CD4-positive, CD25-positive, alpha-beta regulatory T cell (primary cell): ENCODE results near the gene SYCE3. TPM values are rescaled to one million over a fixed set of nuclear protein-coding genes. Genes with fewer than 3 reads are reported as not detected.

Source experiments
- ATAC-seq, 2 donors: fragments of 150-1000 bp; cut with Tn5 transposase; one replicate each; pipeline ENCODE4 v1.10.0; 2021; ENCODE audit warnings: low read depth in 2 of 2, moderate number of reproducible peaks in 2 of 2, moderate library complexity in 1 of 2
- DNase-seq, 3 donors: peaks; one replicate each; pipeline versions ENCODE4 v3.0.0 to v3.0.0-alpha.2; 2012 to 2022; ENCODE audit warnings: mixed read lengths in 1 of 3
- H3K27ac ChIP-seq: one replicate; pipeline ENCODE4 v1.7.0; 2013; ENCODE audit warnings: mild to moderate bottlenecking, low read length; ENCODE audit not compliant: insufficient read depth, poor library complexity, severe bottlenecking
- H3K27me3 ChIP-seq: one replicate; pipeline ENCODE4 v1.7.0; 2013; ENCODE audit warnings: low read length; ENCODE audit not compliant: control insufficient read depth, insufficient read depth
- H3K36me3 ChIP-seq: one replicate; pipeline ENCODE4 v1.7.0; 2013; ENCODE audit warnings: mild to moderate bottlenecking, low read length, moderate library complexity; ENCODE audit not compliant: control insufficient read depth, insufficient read depth
- H3K4me1 ChIP-seq: 2 replicates; pipeline ENCODE4 v1.7.0; 2013; ENCODE audit warnings: mild to moderate bottlenecking, low read length; ENCODE audit not compliant: insufficient read depth, control insufficient read depth, poor library complexity, severe bottlenecking
- H3K4me3 ChIP-seq: one replicate; pipeline ENCODE4 v1.7.0; 2013; ENCODE audit warnings: low read depth, mild to moderate bottlenecking, low read length, moderate library complexity
- H3K9me3 ChIP-seq, 2 experiments: 1 replicate in 1 of 2; 2 replicates in 1 of 2; pipeline ENCODE4 v1.7.0; 2013; ENCODE audit warnings: low read length in 2 of 2, mild to moderate bottlenecking in 1 of 2, moderate library complexity in 1 of 2; ENCODE audit not compliant: control insufficient read depth in 2 of 2
- H3K27ac Mint-ChIP-seq, 3 donors: one replicate each; pipeline ENCODE4 v1.8.0; 2020 to 2022; ENCODE audit warnings: mild to moderate bottlenecking in 3 of 3, mixed read lengths in 3 of 3, moderate library complexity in 2 of 3
- H3K27me3 Mint-ChIP-seq: one replicate; pipeline ENCODE4 v1.8.0; 2022; ENCODE audit warnings: mild to moderate bottlenecking, mixed read lengths
- H3K36me3 Mint-ChIP-seq: one replicate; pipeline ENCODE4 v1.8.0; 2020; ENCODE audit warnings: mixed read lengths
- H3K4me1 Mint-ChIP-seq, 4 donors: one replicate each; pipeline ENCODE4 v1.8.0; 2020 to 2022; ENCODE audit warnings: mixed read lengths in 4 of 4, mild to moderate bottlenecking in 1 of 4
- H3K4me3 Mint-ChIP-seq, 4 donors: one replicate each; pipeline ENCODE4 v1.8.0; 2020 to 2022; ENCODE audit warnings: mild to moderate bottlenecking in 4 of 4, mixed read lengths in 4 of 4, moderate library complexity in 3 of 4
- H3K9me3 Mint-ChIP-seq, 7 donors: one replicate each; pipeline ENCODE4 v1.8.0; 2020 to 2022; ENCODE audit warnings: mixed read lengths in 7 of 7, mild to moderate bottlenecking in 3 of 7, moderate library complexity in 2 of 7
- polyA plus RNA-seq, 4 donors: library from polyadenylated mRNA; unstranded; fragments of 300-500 nt; fragmentation: Illumina TruSeq; gene quantifications; one replicate each; pipeline ENCODE4 v1.2.3, GENCODE V29; 2021
- total RNA-seq: library from RNA; stranded (reverse); gene quantifications from one replicate; pipeline ENCODE4 v1.2.3, GENCODE V29; 2022

The SYCE3 gene
- total and polyA plus RNA-seq, 5 donors from 2014 or later = not detected

DNA sequence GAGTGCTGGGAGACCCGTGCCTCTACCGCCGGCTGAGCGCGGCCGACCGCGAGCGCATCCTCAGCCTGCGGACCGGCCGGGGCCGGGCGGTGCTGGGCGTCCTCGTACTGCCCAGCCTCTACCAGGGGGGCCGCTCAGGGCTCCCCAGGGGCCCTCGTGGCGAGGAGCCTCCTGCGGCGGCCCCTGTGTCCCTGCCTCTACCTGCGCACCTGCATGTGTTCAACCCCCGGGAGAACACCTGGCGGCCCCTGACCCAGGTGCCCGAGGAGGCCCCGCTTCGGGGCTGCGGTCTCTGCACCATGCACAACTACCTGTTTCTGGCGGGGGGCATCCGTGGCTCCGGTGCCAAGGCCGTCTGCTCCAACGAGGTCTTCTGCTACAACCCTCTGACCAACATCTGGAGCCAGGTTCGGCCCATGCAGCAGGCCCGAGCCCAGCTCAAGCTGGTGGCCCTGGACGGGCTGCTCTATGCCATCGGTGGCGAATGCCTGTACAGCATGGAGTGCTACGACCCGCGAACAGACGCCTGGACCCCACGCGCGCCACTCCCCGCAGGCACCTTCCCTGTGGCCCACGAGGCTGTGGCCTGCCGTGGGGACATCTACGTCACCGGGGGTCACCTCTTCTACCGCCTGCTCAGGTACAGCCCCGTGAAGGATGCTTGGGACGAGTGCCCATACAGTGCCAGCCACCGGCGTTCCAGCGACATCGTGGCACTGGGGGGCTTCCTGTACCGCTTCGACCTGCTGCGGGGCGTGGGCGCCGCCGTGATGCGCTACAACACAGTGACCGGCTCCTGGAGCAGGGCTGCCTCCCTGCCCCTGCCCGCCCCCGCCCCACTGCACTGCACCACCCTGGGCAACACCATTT is 13.6 kb downstream of the SYCE3 start:
- Histone ChIP-seq H3K27me3 (no peaks in the 10 kb centered on the region), H3K4me3 (peak overlapping the region; percentile 19), H3K9me3 (no peaks in the 10 kb centered on the region), H3K27ac (peak overlapping the region; percentile 83), H3K4me1 (peaks cover 48% of the 10 kb centered on the region), H3K36me3 (no peaks in the 10 kb centered on the region)
- H3K27ac Mint-ChIP-seq = peak overlapping the region; percentile 58 to 89 (median 86)
- H3K27me3 Mint-ChIP-seq = no peaks in the 10 kb centered on the region
- peak; percentile 2 to 8 for ATAC-seq
- no peaks in the 10 kb centered on the region for H3K9me3 Mint-ChIP-seq
- no peaks in the 10 kb centered on the region for H3K36me3 Mint-ChIP-seq
- peaks cover 0 to 50% (median 20%) of the 10 kb centered on the region in 4 donors for H3K4me1 Mint-ChIP-seq
- H3K4me3 Mint-ChIP-seq = peak overlapping the region; percentile 44 to 83 (median 79)
- DNase-seq = no peak

DNA sequence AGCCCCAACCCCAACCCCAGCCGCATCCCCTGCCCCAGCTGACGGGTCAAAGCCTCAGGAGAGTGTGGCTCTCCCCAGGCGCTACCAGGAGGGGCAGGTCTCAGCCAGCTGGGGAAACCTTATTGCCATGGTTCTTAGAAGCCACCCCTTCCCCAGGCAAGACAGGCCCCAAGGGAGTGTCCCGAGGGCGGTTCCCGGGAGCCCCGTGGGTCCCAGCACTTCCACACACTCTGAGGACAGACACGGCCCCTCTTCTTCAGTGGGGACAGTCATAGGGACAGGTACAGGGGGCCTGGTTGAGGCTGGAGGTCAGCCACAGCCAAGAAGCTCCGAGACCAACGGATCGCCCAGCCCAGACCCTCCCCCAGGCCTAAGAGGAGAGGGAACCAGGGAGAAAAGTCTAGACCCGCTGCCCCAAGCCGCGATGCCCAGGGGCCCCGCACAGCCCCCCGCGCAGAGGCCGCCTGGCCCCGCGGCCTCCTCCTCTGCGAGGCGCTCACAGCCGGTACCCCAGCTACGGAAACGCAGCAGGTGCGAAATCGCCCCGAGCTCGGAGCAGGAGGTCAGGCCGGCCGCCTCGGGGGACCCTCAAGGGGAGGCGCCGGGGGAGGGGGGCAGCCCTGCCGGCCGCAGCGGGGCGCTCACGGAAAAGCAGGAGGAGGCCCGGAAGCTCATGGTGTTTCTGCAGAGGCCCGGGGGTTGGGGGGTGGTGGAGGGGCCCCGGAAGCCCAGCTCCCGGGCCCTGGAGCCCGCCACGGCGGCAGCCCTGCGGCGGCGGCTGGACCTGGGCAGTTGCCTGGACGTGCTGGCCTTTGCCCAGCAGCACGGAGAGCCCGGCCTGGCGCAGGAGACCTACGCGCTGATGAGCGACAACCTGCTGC is 14.4 kb downstream of the SYCE3 start:
- Mint-ChIP-seq H3K36me3 (no peaks in the 10 kb centered on the region), H3K4me3 (peak overlapping the region; percentile 67 to 80 (median 74)), H3K4me1 (peaks cover 0 to 48% (median 21%) of the 10 kb centered on the region in 4 donors), H3K27me3 (no peaks in the 10 kb centered on the region), H3K9me3 (no peaks in the 10 kb centered on the region), H3K27ac (peak overlapping the region; percentile 72 to 92 (median 92))
- Histone ChIP-seq H3K27me3 (no peaks in the 10 kb centered on the region), H3K4me3 (no peak overlapping the region), H3K36me3 (no peaks in the 10 kb centered on the region), H3K27ac (peak overlapping the region; percentile 83), H3K4me1 (peaks cover 52% of the 10 kb centered on the region), H3K9me3 (no peaks in the 10 kb centered on the region)
- ATAC-seq = peak; percentile 61 to 66
- peak; percentile 53 to 77 (median 69) for DNase-seq

GRCh38 chr22:50547263-50547985 is 15.3 kb downstream of the SYCE3 start:
- Mint-ChIP-seq H3K27me3 (no peaks in the 10 kb centered on the region), H3K4me1 (peaks cover 3 to 50% (median 25%) of the 10 kb centered on the region in 4 donors)

DNA sequence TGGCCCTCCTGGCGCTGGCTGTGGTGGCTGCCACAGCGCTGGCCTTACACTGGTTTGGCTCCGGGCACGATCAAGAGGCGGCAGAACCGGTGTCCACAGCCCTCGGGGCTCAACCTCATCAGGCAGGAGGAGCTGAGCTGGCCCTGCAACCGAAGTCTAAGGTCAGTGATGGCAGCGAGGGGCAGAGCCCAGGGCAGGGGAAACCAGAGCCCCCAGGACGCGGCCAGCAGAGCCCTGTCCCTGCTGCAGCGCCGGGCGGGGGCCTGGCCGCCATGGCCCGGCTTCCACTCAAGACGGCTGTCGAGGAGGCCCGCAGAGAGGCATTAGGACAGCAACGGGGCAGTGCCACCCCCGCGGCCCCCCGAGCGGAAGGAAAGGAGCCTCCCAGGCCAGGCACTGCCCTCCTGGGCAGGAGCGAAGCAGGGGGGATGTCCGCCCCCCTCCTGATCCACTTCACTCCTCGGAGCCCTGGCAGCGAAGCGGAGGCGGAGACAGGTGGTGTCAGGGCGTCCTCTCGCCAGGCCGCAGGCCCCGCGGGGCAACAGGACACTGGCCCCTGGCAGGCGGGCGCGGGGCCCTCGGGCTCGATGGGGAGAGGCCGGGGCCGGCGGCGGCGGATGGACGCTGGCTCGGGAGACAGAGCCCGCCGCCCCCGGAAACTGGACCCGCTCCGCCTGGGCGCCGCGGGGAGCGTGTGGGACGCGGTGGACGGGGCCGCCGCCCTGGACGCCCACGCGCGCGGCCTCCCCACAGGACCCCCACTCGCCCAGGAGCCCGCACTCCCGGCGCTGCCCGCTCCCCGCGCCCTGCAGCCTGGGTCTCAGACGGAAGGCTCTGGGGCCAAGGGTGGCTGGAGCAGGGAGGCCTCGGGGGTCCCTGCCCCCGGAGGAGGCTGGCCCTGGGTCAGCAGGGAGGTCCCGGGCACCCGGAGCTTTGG is 16.1 kb downstream of the SYCE3 start:
- Mint-ChIP-seq H3K36me3 (no peaks in the 10 kb centered on the region), H3K4me3 (peak overlapping the region in 3 of 4 donors; percentile 43 to 84 (median 71)), H3K4me1 (peaks cover 7 to 56% (median 28%) of the 10 kb centered on the region in 4 donors), H3K9me3 (no peaks in the 10 kb centered on the region), H3K27ac (peak overlapping the region in 1 of 3 donors; percentile 67), H3K27me3 (no peaks in the 10 kb centered on the region)
- H3K27ac ChIP-seq = peak overlapping the region; percentile 14
- peaks cover 52% of the 10 kb centered on the region for H3K4me1 ChIP-seq
- H3K9me3 ChIP-seq = no peaks in the 10 kb centered on the region
- no peak for ATAC-seq
- no peak overlapping the region for H3K4me3 ChIP-seq
- H3K27me3 ChIP-seq = no peaks in the 10 kb centered on the region
- no peaks in the 10 kb centered on the region for H3K36me3 ChIP-seq
- DNase-seq = no peak

More at GRCh38 chr22:50547263-50547985, 15.3 kb downstream of the SYCE3 start:
- no peaks in the 10 kb centered on the region for H3K9me3 Mint-ChIP-seq
- no peaks in the 10 kb centered on the region for H3K36me3 Mint-ChIP-seq
- DNase-seq (no peak), ATAC-seq (no peak)
- peaks cover 52% of the 10 kb centered on the region for H3K4me1 ChIP-seq
- no peak overlapping the region for H3K4me3 ChIP-seq
- peak overlapping the region; percentile 46 to 84 (median 72) for H3K27ac Mint-ChIP-seq
- no peaks in the 10 kb centered on the region for H3K9me3 ChIP-seq
- H3K27me3 ChIP-seq = no peaks in the 10 kb centered on the region
- H3K4me3 Mint-ChIP-seq = peak overlapping the region in 2 of 4 donors; percentile 41 to 79
- no peaks in the 10 kb centered on the region for H3K36me3 ChIP-seq
- H3K27ac ChIP-seq = peak overlapping the region; percentile 83

DNA sequence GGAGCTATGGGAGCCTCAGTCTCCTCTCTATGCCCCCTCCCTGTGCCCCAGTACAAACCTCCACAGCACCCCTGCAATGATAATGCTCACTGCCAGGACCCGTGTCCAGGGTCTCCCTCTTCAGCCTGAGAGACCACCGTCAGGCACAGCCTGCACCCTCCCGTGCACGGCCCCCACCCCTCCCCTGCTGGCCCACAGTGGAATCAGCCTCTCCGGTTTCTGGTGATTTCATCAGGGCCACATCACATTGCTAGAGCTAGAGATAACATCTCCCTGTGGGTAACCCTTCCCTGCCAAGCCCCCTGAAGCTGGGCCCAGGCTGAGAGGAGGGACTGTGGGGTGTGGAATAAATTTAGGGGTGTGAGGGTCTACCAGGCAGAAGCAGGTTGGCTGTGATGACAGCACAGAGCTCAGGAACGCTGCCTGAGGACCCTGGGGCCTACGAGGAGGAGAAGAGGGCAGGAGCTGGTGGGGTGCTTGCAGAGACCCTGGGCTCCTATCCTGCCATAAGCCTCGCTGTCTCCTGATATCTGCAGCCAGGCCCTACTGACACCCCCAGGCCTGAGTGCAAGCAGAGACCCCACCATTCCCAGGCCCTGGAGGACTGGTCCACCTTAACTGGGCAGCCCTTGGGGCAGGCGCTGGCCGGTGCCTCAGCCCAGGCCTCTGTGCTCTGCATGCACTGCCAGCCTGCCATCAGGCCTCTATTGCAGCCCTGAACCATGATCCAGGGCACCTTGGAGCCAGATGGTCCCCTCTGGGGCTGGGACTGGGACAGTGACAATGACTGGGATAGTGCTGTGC is 17.0 kb downstream of the SYCE3 start, which contains the start of gene KLHDC7B:
KLHDC7B (plus strand) TSS at position 378 of the 804 bp plus-strand sequence; CDS start at position 723, 345 bp downstream.
- DNase-seq (no peak), ATAC-seq (no peak)
- Histone ChIP-seq H3K4me1 (peaks cover 52% of the 10 kb centered on the region), H3K4me3 (peak within 1 kb of the TSS; percentile 63), H3K9me3 (no peaks in the 10 kb centered on the region), H3K36me3 (no peaks in the 10 kb centered on the region), H3K27ac (peak within 1 kb of the TSS; percentile 83), H3K27me3 (no peaks in the 10 kb centered on the region)
- H3K4me3 Mint-ChIP-seq = peak within 1 kb of the TSS; percentile 70 to 84 (median 77)
- peak within 1 kb of the TSS; percentile 73 to 96 (median 78) for H3K27ac Mint-ChIP-seq
- H3K9me3 Mint-ChIP-seq = no peaks in the 10 kb centered on the region
- no peaks in the 10 kb centered on the region for H3K36me3 Mint-ChIP-seq
- H3K4me1 Mint-ChIP-seq = peaks cover 7 to 57% (median 28%) of the 10 kb centered on the region in 4 donors
- no peaks in the 10 kb centered on the region for H3K27me3 Mint-ChIP-seq

DNA sequence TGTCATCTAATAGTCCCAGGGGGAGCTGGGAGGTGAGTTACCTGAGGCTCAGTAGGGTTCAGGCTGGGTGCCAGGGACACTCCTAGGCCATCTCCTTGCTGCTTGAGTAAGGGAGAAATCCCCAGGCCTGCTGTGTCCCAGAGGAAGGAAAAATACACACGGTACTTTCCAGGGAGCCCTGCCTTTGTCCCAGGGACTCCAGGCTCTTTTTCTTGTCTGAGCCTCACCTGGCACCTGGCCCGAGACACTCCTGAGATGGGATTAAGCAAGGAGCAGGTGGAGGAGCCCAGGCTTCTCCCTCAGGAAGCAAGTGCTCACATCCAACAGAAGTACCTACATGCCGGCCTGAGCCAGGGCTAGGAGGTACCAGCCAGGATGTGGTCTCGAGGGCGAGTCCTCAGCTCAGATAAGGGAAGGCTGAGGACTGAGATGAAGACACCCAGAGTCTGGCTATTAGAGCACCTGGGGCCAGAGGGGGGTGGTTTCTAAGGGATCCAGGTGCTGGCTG is 17.9 kb downstream of the SYCE3 start:
- peaks cover 8 to 54% (median 28%) of the 10 kb centered on the region in 4 donors for H3K4me1 Mint-ChIP-seq
- H3K27ac Mint-ChIP-seq = peak overlapping the region; percentile 73 to 96 (median 78)
- no peaks in the 10 kb centered on the region for H3K36me3 Mint-ChIP-seq
- peak overlapping the region; percentile 63 for H3K4me3 ChIP-seq
- H3K9me3 Mint-ChIP-seq = no peaks in the 10 kb centered on the region
- peak overlapping the region; percentile 83 for H3K27ac ChIP-seq
- H3K27me3 ChIP-seq = no peaks in the 10 kb centered on the region
- H3K4me3 Mint-ChIP-seq = peak overlapping the region; percentile 70 to 84 (median 77)
- no peak for ATAC-seq
- H3K4me1 ChIP-seq = peaks cover 53% of the 10 kb centered on the region
- no peaks in the 10 kb centered on the region for H3K9me3 ChIP-seq
- peak in 1 of 3 donors; percentile 81 for DNase-seq
- no peaks in the 10 kb centered on the region for H3K27me3 Mint-ChIP-seq
- H3K36me3 ChIP-seq = no peaks in the 10 kb centered on the region
